ENCODE results near the gene COMMD10. TPM values are rescaled to one million over a fixed set of nuclear protein-coding genes. Genes with fewer than 3 reads are reported as not detected.
"Not testable (repeated sequence)": the region's sequence is repeated elsewhere in the genome, so short reads cannot be mapped to it uniquely, and the experiment has no call there.

Gene COMMD10
- 46.0 TPM for total RNA-seq (ENCODE audit: insufficient read depth, low replicate concordance)

- peak; percentile 87 for DNase-seq (ENCODE audit: low spot score)
These were observed at the start of gene COMMD10 for GRCh38 chr5:116084871-116085715. TSS of gene COMMD10 (plus strand) at chr5:116085025.

GRCh38 chr5:116035123-116035522 lies 49.7 kb upstream of the COMMD10 start:
- no peak for DNase-seq (ENCODE audit: low spot score)

GRCh38 chr5:116037236-116037822 lies 47.5 kb upstream of the COMMD10 start:
- no peak for DNase-seq (ENCODE audit: low spot score)

GRCh38 chr5:116038817-116039216 lies 46.0 kb upstream of the COMMD10 start:
- no peak for DNase-seq (ENCODE audit: low spot score)

GRCh38 chr5:116042375-116042774 lies 42.5 kb upstream of the COMMD10 start:
- DNase-seq (ENCODE audit: low spot score), result no peak

GRCh38 chr5:116044073-116044472 lies 40.8 kb upstream of the COMMD10 start:
- DNase-seq (ENCODE audit: low spot score), result no peak

- DNase-seq (ENCODE audit: low spot score), result no peak
These were observed 39.0 kb upstream of the COMMD10 start for GRCh38 chr5:116045821-116046220.

GRCh38 chr5:116046261-116046660 lies 38.6 kb upstream of the COMMD10 start:
- no peak for DNase-seq (ENCODE audit: low spot score)

- no peak for DNase-seq (ENCODE audit: low spot score)
These were observed 38.0 kb upstream of the COMMD10 start for GRCh38 chr5:116046823-116047222.

GRCh38 chr5:116058346-116058936 lies 26.4 kb upstream of the COMMD10 start:
- DNase-seq (ENCODE audit: low spot score), result no peak

- DNase-seq (ENCODE audit: low spot score), result no peak
These were observed 22.5 kb upstream of the COMMD10 start for GRCh38 chr5:116062352-116062751.

- no peak for DNase-seq (ENCODE audit: low spot score)
These were observed 20.9 kb upstream of the COMMD10 start for GRCh38 chr5:116063950-116064349.

GRCh38 chr5:116068028-116068632 lies 16.7 kb upstream of the COMMD10 start:
- peak; percentile 61 for DNase-seq (ENCODE audit: low spot score)

- DNase-seq (ENCODE audit: low spot score), result no peak
These were observed 13.6 kb upstream of the COMMD10 start for GRCh38 chr5:116071211-116071610.

- no peak for DNase-seq (ENCODE audit: low spot score)
These were observed 9.5 kb upstream of the COMMD10 start for GRCh38 chr5:116075191-116075831.

GRCh38 chr5:116076496-116076895 lies 8.3 kb upstream of the COMMD10 start:
- no peak for DNase-seq (ENCODE audit: low spot score)

GRCh38 chr5:116078199-116078598 lies 6.6 kb upstream of the COMMD10 start:
- DNase-seq (ENCODE audit: low spot score), result no peak

GRCh38 chr5:116084287-116084691 lies 536 bp upstream of the COMMD10 start:
- peak; percentile 40 for DNase-seq (ENCODE audit: low spot score)

- DNase-seq (ENCODE audit: low spot score), result not testable (repeated sequence)
These were observed 1.5 kb downstream of the COMMD10 start for GRCh38 chr5:116086309-116086708.

GRCh38 chr5:116088062-116088461 lies 3.2 kb downstream of the COMMD10 start:
- no peak for DNase-seq (ENCODE audit: low spot score)

- DNase-seq (ENCODE audit: low spot score), result no peak
These were observed 5.5 kb downstream of the COMMD10 start for GRCh38 chr5:116090302-116090701.

- DNase-seq (ENCODE audit: low spot score), result no peak
These were observed 6.6 kb downstream of the COMMD10 start for GRCh38 chr5:116091416-116091815.

Measured in umbilical cord (tissue), 2 donors.